K562 (cell line): Measurements from ENCODE around the gene EIF4E3. TPM values are rescaled to one million over a fixed set of nuclear protein-coding genes. Genes with fewer than 3 reads are reported as not detected.

Experiments
- ATAC-seq: fragments of 200-7000 bp; cut with Tn5 transposase; 3 replicates; pipeline ENCODE4 v1.9.1; 2020; ENCODE audit warnings: moderate library complexity
- BruUV-seq: library from RNA; stranded (reverse); fragments of 400-500 nt; replicated peaks from 2 replicates; lab custom pipeline; 2021; lab: Mats Ljungman, UMichigan
- CTCF ChIA-PET: fragments of 300-600 bp; formaldehyde crosslinking; extraction: SDS; loops from one replicate; lab custom pipeline; 2021; ENCODE audit warnings: low intra/inter-chr PET ratio; lab: Yijun Ruan, JAX
- POLR2A ChIA-PET: fragments of 300-600, 350-650 bp; sonication (Branson Sonifier 250); formaldehyde crosslinking; extraction: SDS; loops from one replicate; lab custom pipeline; 2021; ENCODE audit warnings: antibody characterized with exemption, inconsistent platforms; lab: Yijun Ruan, JAX
- DNase-seq, 4 experiments: peaks; one replicate each; pipeline versions ENCODE4 v3.0.0 to v3.0.0-alpha.2; 2011 to 2018; ENCODE audit warnings: low spot score in 3 of 4, mixed read lengths in 3 of 4; ENCODE audit errors: extremely low read depth in 1 of 4
- FAIRE-seq: peaks from 2 replicates; lab custom pipeline; 2011; peaks lifted over from hg19 to GRCh38; lab: Jason Lieb, UNC
- H2AFZ ChIP-seq: 2 replicates; pipeline ENCODE4 v1.6.0; 2011; ENCODE audit warnings: low read depth, low read length, control low read depth, inconsistent platforms
- H3K27ac ChIP-seq: fragments of 200-600 bp; 3 replicates; pipeline ENCODE4 v1.8.0; 2011; ENCODE audit warnings: low read depth, mild to moderate bottlenecking, control low read depth, inconsistent platforms, low read length, moderate library complexity, mixed read lengths; ENCODE audit errors: extremely low read depth
- H3K27me3 ChIP-seq, 2 experiments: fragments of 300-600 bp in 1 of 2; 2 replicates in 1 of 2; 3 replicates in 1 of 2; pipeline versions ENCODE4 v1.6.0 to v1.8.0; 2011; ENCODE audit warnings: inconsistent platforms in 2 of 2, low read length in 2 of 2, mild to moderate bottlenecking in 1 of 2, mixed read lengths in 1 of 2, moderate library complexity in 1 of 2; ENCODE audit not compliant: control insufficient read depth in 2 of 2, insufficient read depth in 2 of 2
- H3K36me3 ChIP-seq: fragments of 300-600 bp; 3 replicates; pipeline ENCODE4 v1.8.0; 2011; ENCODE audit warnings: mild to moderate bottlenecking, low read length, inconsistent platforms; ENCODE audit not compliant: control insufficient read depth, insufficient read depth
- H3K4me1 ChIP-seq, 2 experiments: fragments of 200-600 bp in 1 of 2; replicated peaks in 1 of 2; 2 replicates in 1 of 2; 3 replicates in 1 of 2; pipeline versions ENCODE4 v1.5.1 to v1.8.0; 2011; ENCODE audit warnings: inconsistent platforms in 2 of 2, low read length in 2 of 2, mild to moderate bottlenecking in 1 of 2, mixed read lengths in 1 of 2, moderate library complexity in 1 of 2; ENCODE audit not compliant: control insufficient read depth in 2 of 2, insufficient read depth in 2 of 2
- H3K4me2 ChIP-seq: 2 replicates; pipeline ENCODE4 v1.6.1; 2011; ENCODE audit warnings: low read length, control low read depth, inconsistent platforms, mixed read lengths; ENCODE audit not compliant: insufficient read depth
- H3K4me3 ChIP-seq: fragments of 200-600 bp; sonication (generic), shearing (Covaris generic); 2 replicates; pipeline ENCODE4 v1.5.1; 2016; ENCODE audit warnings: control low read depth, inconsistent platforms
- H3K79me2 ChIP-seq: fragments of 200-600 bp; 3 replicates; pipeline ENCODE4 v1.8.0; 2011; ENCODE audit warnings: low read length, inconsistent platforms; ENCODE audit not compliant: control insufficient read depth, insufficient read depth
- H3K9ac ChIP-seq, 2 experiments: 2 replicates each; pipeline versions ENCODE4 v1.6.0 to v1.6.1; 2011; ENCODE audit warnings: low read depth in 2 of 2, low read length in 2 of 2, control low read depth in 1 of 2, inconsistent platforms in 1 of 2, mild to moderate bottlenecking in 1 of 2, mixed read lengths in 1 of 2; ENCODE audit not compliant: insufficient read depth in 1 of 2
- H3K9me1 ChIP-seq: one replicate; pipeline ENCODE4 v1.6.0; 2011; ENCODE audit warnings: inconsistent platforms, mild to moderate bottlenecking, low read length, moderate library complexity; ENCODE audit not compliant: control insufficient read depth, insufficient read depth
- H3K9me3 ChIP-seq: replicated peaks from 2 replicates; pipeline ENCODE4 v1.5.1; 2011; ENCODE audit warnings: low read depth, low read length, inconsistent platforms; ENCODE audit not compliant: control insufficient read depth, insufficient read depth
- H4K20me1 ChIP-seq: replicated peaks from 2 replicates; pipeline ENCODE4 v1.6.1; 2011; ENCODE audit warnings: low read length, inconsistent platforms, mixed read lengths; ENCODE audit not compliant: control insufficient read depth, insufficient read depth
- NR2F6 ChIP-seq: fragments of 450-650 bp; formaldehyde crosslinking; IDR thresholded peaks from 2 replicates; pipeline ENCODE4 v1.4.0; 2020; ENCODE audit warnings: mild to moderate bottlenecking
- RNF2 ChIP-seq: sonication (generic); IDR thresholded peaks from 2 replicates; pipeline ENCODE4 v1.6.1; 2016
- SMAD3 ChIP-seq: fragments of 450-650 bp; formaldehyde crosslinking; conservative IDR thresholded peaks from 2 replicates; pipeline ENCODE4 v1.4.0; 2020; ENCODE audit warnings: mild to moderate bottlenecking
- TAF15 ChIP-seq: fragments of 200-400 bp; formaldehyde crosslinking; IDR thresholded peaks from 2 replicates; pipeline ENCODE4 v1.6.1; 2017; ENCODE audit warnings: mild to moderate bottlenecking, low read depth, low read length, moderate library complexity
- THRAP3 ChIP-seq: fragments of 450-650 bp; IDR thresholded peaks from 2 replicates; pipeline ENCODE4 v1.6.1; 2016; ENCODE audit warnings: mild to moderate bottlenecking, inconsistent platforms, borderline replicate concordance
- ZNF12 ChIP-seq: sonication (generic); formaldehyde crosslinking; IDR thresholded peaks from 2 replicates; pipeline ENCODE4 v1.4.0; 2020; ENCODE audit warnings: mild to moderate bottlenecking, missing genetic modification reagents
- ZNF316 ChIP-seq: fragments of 450-650 bp; IDR thresholded peaks from 2 replicates; pipeline ENCODE4 v1.6.1; 2016
- ZNF444 ChIP-seq: fragments of 250-450 bp; sonication (Bioruptor Pico); IDR thresholded peaks from 2 replicates; pipeline ENCODE4 v1.4.0; 2020; ENCODE audit warnings: mild to moderate bottlenecking, moderate library complexity
- WGBS: fragments of 100-300 bp; shearing (Covaris generic); methylation state at CpG from one replicate; pipeline ENCODE4 v1.1.6; 2016; ENCODE audit warnings: low coverage, mixed read lengths; ENCODE audit not compliant: insufficient coverage; ENCODE audit errors: missing lambda C conversion rate; 5-methylcytosine and 5-hydroxymethylcytosine counted together
- in situ Hi-C: fragments of 300-500 bp; cut with MboI; formaldehyde crosslinking; loops from 4 replicates; pipeline ENCODE4 v1.15.0; 2018; ENCODE audit warnings: inconsistent platforms, mixed read lengths
- intact Hi-C: fragments of 100-400 bp; cut with micrococcal nuclease; formaldehyde crosslinking; loops from 2 replicates; pipeline ENCODE4 v1.14.2; 2022
- polyA plus RNA-seq, 8 experiments: library from polyadenylated mRNA; depleted of rRNA in 4 of 8; stranded (reverse) in 5 of 8; unstranded in 3 of 8; fragments of >200 nt; fragmentation: Nextera tagmentation in 2 of 8; fragmentation: Illumina TruSeq in 1 of 8; extraction: Ambion mirVana in 2 of 8; extraction: Trizol in 1 of 8; gene quantifications; 2 replicates each; pipeline versions ENCODE4 v1.2.1 to v1.2.3, GENCODE V29; 2011 to 2014; ENCODE audit warnings: inconsistent platforms in 1 of 8, missing spikeins in 1 of 8
- total RNA-seq, 7 experiments: library from RNA; depleted of rRNA in 6 of 7; stranded (reverse); fragments of >200 nt in 6 of 7; fragmentation: Illumina TruSeq in 2 of 7; extraction: Trizol in 2 of 7; gene quantifications; 2 replicates each; pipeline versions ENCODE4 v1.2.1 to v1.2.3, GENCODE V29; 2011 to 2021; ENCODE audit warnings: low replicate concordance in 1 of 7
- TF ChIP-seq, protein P1 (sequence below): fragments of 450-650 bp; formaldehyde crosslinking; IDR thresholded peaks from 2 replicates; pipeline ENCODE4 v1.4.0; 2022; ENCODE audit warnings: missing genetic modification characterization
- TF ChIP-seq, protein P2 (sequence below), 2 experiments: fragments of 150-350 bp in 1 of 2; IDR thresholded peaks; 2 replicates each; pipeline ENCODE4 v1.6.1; 2012 to 2016; ENCODE audit warnings: low read depth in 2 of 2, low read length in 2 of 2, mild to moderate bottlenecking in 1 of 2, moderate library complexity in 1 of 2
- TF ChIP-seq, protein P3 (sequence below): fragments of 450-650 bp; IDR thresholded peaks from 2 replicates; pipeline ENCODE4 v1.7.1; 2018; ENCODE audit warnings: mild to moderate bottlenecking, low read depth; ENCODE audit not compliant: partially characterized antibody
- TF ChIP-seq, protein P4 (sequence below): fragments of 250-450 bp; sonication (Bioruptor Pico); IDR thresholded peaks from 2 replicates; pipeline ENCODE4 v1.5.1; 2021; ENCODE audit warnings: mild to moderate bottlenecking

The EIF4E3 gene
- total and polyA plus RNA-seq, 9 of the 15 experiments (the other 6 are each of a cell fraction or from before 2014, with no cell fraction given): 0.18 to 2.5 (median 1.1) TPM

DNA sequence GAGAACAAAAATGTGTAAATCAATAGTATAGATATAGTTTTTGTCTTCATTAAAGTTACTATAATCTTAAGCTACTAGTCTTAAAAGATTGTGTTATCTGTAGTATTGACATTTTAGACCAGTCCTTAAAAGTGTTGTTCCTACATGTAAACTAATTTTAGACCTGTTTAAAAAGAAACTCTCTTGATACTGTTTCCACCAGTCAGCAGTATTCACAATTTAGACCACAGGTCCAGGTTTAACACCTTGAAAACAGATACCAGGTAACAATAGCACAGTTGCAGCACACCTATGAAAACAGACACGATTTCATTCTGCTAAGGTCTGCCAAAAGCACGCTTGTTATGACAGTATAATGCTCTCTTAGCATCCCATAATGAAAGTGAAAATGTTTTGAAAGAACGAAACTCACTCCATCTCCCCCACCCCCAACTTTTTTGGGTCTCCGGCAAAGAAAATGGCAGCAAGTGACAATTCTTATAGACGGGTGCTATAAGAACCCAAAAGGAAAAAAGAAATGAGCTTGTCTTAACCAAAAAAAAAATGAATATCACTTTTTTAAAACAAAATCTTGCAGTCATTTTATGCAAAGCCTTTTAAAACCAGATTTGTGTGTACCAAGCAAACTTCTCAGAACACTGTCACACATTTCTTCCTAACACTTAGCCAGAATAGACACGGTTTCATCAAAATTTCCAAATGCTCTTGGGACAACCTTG is 1.6 kb downstream of the EIF4E3 start:
- no peak overlapping the region for H3K4me3 ChIP-seq
- peaks cover 0 to 11% of the 10 kb centered on the region in 2 experiments; a peak in 3 of 5 replicates for H3K4me1 ChIP-seq
- TF ChIP-seq TAF15 (no peak), NR2F6 (no peak), THRAP3 (no peak), SMAD3 (no peak), ZNF444 (CRISPR knock-in tag) (no peak), ZNF316 (peak; percentile 51), ZNF12 (CRISPR knock-in tag) (no peak), RNF2 (peak; percentile 45; the same call in 1 of the 2 replicates)
- TF ChIP-seq, protein P1, sequence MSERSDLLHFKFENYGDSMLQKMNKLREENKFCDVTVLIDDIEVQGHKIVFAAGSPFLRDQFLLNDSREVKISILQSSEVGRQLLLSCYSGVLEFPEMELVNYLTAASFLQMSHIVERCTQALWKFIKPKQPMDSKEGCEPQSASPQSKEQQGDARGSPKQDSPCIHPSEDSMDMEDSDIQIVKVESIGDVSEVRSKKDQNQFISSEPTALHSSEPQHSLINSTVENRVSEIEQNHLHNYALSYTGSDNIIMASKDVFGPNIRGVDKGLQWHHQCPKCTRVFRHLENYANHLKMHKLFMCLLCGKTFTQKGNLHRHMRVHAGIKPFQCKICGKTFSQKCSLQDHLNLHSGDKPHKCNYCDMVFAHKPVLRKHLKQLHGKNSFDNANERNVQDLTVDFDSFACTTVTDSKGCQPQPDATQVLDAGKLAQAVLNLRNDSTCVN (CRISPR knock-in tag): no peak
- TF ChIP-seq, protein P2, sequence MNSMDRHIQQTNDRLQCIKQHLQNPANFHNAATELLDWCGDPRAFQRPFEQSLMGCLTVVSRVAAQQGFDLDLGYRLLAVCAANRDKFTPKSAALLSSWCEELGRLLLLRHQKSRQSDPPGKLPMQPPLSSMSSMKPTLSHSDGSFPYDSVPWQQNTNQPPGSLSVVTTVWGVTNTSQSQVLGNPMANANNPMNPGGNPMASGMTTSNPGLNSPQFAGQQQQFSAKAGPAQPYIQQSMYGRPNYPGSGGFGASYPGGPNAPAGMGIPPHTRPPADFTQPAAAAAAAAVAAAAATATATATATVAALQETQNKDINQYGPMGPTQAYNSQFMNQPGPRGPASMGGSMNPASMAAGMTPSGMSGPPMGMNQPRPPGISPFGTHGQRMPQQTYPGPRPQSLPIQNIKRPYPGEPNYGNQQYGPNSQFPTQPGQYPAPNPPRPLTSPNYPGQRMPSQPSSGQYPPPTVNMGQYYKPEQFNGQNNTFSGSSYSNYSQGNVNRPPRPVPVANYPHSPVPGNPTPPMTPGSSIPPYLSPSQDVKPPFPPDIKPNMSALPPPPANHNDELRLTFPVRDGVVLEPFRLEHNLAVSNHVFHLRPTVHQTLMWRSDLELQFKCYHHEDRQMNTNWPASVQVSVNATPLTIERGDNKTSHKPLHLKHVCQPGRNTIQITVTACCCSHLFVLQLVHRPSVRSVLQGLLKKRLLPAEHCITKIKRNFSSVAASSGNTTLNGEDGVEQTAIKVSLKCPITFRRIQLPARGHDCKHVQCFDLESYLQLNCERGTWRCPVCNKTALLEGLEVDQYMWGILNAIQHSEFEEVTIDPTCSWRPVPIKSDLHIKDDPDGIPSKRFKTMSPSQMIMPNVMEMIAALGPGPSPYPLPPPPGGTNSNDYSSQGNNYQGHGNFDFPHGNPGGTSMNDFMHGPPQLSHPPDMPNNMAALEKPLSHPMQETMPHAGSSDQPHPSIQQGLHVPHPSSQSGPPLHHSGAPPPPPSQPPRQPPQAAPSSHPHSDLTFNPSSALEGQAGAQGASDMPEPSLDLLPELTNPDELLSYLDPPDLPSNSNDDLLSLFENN (IDR thresholded peaks at IDR 0.05; ENCODE audit: low read depth in 2 of 2, low read length in 2 of 2): no peak
- TF ChIP-seq, protein P3, sequence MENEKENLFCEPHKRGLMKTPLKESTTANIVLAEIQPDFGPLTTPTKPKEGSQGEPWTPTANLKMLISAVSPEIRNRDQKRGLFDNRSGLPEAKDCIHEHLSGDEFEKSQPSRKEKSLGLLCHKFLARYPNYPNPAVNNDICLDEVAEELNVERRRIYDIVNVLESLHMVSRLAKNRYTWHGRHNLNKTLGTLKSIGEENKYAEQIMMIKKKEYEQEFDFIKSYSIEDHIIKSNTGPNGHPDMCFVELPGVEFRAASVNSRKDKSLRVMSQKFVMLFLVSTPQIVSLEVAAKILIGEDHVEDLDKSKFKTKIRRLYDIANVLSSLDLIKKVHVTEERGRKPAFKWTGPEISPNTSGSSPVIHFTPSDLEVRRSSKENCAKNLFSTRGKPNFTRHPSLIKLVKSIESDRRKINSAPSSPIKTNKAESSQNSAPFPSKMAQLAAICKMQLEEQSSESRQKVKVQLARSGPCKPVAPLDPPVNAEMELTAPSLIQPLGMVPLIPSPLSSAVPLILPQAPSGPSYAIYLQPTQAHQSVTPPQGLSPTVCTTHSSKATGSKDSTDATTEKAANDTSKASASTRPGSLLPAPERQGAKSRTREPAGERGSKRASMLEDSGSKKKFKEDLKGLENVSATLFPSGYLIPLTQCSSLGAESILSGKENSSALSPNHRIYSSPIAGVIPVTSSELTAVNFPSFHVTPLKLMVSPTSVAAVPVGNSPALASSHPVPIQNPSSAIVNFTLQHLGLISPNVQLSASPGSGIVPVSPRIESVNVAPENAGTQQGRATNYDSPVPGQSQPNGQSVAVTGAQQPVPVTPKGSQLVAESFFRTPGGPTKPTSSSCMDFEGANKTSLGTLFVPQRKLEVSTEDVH: no peak
- TF ChIP-seq, protein P4, sequence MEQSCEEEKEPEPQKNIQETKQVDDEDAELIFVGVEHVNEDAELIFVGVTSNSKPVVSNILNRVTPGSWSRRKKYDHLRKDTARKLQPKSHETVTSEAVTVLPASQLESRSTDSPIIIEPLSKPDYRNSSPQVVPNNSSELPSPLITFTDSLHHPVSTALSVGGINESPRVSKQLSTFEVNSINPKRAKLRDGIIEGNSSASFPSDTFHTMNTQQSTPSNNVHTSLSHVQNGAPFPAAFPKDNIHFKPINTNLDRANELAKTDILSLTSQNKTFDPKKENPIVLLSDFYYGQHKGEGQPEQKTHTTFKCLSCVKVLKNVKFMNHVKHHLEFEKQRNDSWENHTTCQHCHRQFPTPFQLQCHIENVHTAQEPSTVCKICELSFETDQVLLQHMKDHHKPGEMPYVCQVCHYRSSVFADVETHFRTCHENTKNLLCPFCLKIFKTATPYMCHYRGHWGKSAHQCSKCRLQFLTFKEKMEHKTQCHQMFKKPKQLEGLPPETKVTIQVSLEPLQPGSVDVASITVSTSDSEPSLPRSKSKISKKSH (CRISPR knock-in tag): no peak

More for the DNA sequence above, 1.6 kb downstream of the EIF4E3 start:
- Histone ChIP-seq H3K4me2 (no peak overlapping the region), H3K79me2 (no peaks in the 10 kb centered on the region), H3K27me3 (peaks cover 12 to 28% of the 10 kb centered on the region in 2 experiments), H3K9ac (no peak overlapping the region), H3K9me3 (no peaks in the 10 kb centered on the region), H3K9me1 (no peaks in the 10 kb centered on the region), H3K36me3 (no peaks in the 10 kb centered on the region), H2AFZ (no peak overlapping the region), H3K27ac (no peak overlapping the region), H4K20me1 (no peaks in the 10 kb centered on the region)
- BruUV-seq: no TSS peak
- intact Hi-C loops (no loop called here), in situ Hi-C loops (loop anchor here (25.0 kb wide), 1 partner anchor 1364 kb away; no protein-coding TSS in a partner anchor)
- FAIRE-seq (no peak), DNase-seq (no peak), ATAC-seq (no peak)
- 12% methylated on average over 6 of the region's 6 CpGs for WGBS
- POLR2A ChIA-PET: no interaction called here
- CTCF ChIA-PET: no interaction called here
